HCT116 (cell line): ENCODE measurements around the gene MAFG.
A peak's percentile ranks its signal among the peaks of the same experiment; 100 is the strongest.

Experiments
- CEBPB ChIP-seq: IDR thresholded peaks from 2 replicates; pipeline ENCODE4 v1.6.1; 2012; ENCODE audit warnings: low read depth
- EGR1 ChIP-seq: IDR thresholded peaks from 2 replicates; pipeline ENCODE4 v1.6.1; 2012; ENCODE audit warnings: low read depth
- EZH2 ChIP-seq: fragments of 200-600 bp; sonication (generic); IDR thresholded peaks from 2 replicates; pipeline ENCODE4 v1.6.1; 2017; ENCODE audit warnings: antibody characterized with exemption, mixed run types
- EZH2phosphoT487 ChIP-seq: fragments of 200-600 bp; IDR thresholded peaks from 2 replicates; pipeline ENCODE4 v1.6.1; 2018; ENCODE audit warnings: antibody characterized with exemption, borderline replicate concordance
- FOSL1 ChIP-seq: IDR thresholded peaks from 2 replicates; pipeline ENCODE4 v1.6.1; 2012; ENCODE audit warnings: low read depth
- POLR2A ChIP-seq: IDR thresholded peaks from 2 replicates; pipeline ENCODE4 v1.7.0; 2011; ENCODE audit warnings: borderline replicate concordance; ENCODE audit not compliant: insufficient read depth, insufficient read length; ENCODE audit errors: extremely low read depth
- POLR2AphosphoS5 ChIP-seq: IDR thresholded peaks from 2 replicates; pipeline ENCODE4 v1.6.1; 2011; ENCODE audit warnings: mild to moderate bottlenecking, low read depth, low read length, moderate library complexity
- RAD21 ChIP-seq: IDR thresholded peaks from 2 replicates; pipeline ENCODE4 v1.6.1; 2012; ENCODE audit warnings: low read depth, mild to moderate bottlenecking
- TCF7L2 ChIP-seq: IDR thresholded peaks from 2 replicates; pipeline ENCODE4 v1.7.0; 2011; ENCODE audit warnings: borderline replicate concordance, inconsistent platforms; ENCODE audit not compliant: insufficient read depth, insufficient read length; ENCODE audit errors: extremely low read depth
- TF ChIP-seq, protein P1 (sequence below), 3 experiments: fragments of 200-600 bp in 1 of 3; sonication (generic) in 1 of 3; IDR thresholded peaks in 2 of 3; conservative IDR thresholded peaks in 1 of 3; 2 replicates each; pipeline ENCODE4 v1.5.1; 2012 to 2017; ENCODE audit warnings: low read depth in 2 of 3, low read length in 2 of 3, antibody characterized with exemption in 1 of 3, borderline replicate concordance in 1 of 3, control low read depth in 1 of 3, mild to moderate bottlenecking in 1 of 3, mixed read lengths in 1 of 3, mixed run types in 1 of 3, moderate library complexity in 1 of 3; ENCODE audit not compliant: insufficient read depth in 1 of 3
- TF ChIP-seq, protein P2 (sequence below): IDR thresholded peaks from 2 replicates; pipeline ENCODE4 v1.6.1; 2012
- TF ChIP-seq, protein P3 (sequence below): IDR thresholded peaks from 2 replicates; pipeline ENCODE4 v1.6.1; 2012; ENCODE audit warnings: low read depth
- TF ChIP-seq, protein P4 (sequence below): IDR thresholded peaks from 2 replicates; pipeline ENCODE4 v1.6.1; 2011; ENCODE audit warnings: mild to moderate bottlenecking, low read length, moderate library complexity; ENCODE audit not compliant: insufficient replicate concordance; ENCODE audit errors: extremely low read depth

DNA sequence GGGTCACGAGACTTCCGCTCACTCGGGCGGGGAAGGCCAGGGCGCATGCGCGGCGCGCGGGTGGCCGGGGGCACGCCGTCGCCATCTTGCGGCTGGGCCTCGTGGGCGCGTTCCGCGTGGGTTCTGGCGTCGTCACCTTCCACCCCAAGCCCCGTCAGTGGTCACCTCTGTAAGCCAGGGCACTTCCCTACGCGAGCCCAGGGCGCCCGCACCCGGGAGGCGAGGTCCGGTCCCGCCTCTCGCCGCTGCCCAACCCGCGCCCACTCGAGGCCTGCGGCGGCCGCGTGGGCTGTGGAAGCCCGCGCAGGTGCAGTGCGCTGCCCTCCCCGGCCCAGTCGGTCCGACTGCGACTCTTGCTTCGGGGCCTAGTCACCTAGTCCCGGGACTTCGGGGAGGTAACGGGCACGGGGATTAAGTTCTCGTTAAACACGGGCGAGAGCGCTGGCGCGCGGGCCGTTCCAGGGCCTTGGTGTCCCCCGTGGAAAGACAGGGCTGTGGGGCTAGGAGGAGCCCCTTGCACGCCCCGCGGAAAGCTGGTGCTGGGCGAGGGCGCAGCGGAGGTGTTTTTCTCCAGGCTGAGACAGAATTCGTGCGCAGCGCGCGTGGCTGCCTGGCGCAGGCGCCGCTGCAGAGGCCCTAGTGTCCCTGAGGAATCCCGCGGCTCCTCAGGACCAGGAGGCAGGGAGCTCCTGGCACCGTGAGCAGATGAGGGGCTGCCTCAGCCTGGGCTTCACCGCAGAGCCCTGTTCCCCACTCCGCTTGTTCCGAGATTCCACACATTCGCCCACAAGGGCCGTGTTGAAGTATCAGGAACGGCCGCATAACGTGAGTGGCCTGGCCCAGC is 55.9 kb downstream of the MAFG start:
- TF ChIP-seq, protein P1, sequence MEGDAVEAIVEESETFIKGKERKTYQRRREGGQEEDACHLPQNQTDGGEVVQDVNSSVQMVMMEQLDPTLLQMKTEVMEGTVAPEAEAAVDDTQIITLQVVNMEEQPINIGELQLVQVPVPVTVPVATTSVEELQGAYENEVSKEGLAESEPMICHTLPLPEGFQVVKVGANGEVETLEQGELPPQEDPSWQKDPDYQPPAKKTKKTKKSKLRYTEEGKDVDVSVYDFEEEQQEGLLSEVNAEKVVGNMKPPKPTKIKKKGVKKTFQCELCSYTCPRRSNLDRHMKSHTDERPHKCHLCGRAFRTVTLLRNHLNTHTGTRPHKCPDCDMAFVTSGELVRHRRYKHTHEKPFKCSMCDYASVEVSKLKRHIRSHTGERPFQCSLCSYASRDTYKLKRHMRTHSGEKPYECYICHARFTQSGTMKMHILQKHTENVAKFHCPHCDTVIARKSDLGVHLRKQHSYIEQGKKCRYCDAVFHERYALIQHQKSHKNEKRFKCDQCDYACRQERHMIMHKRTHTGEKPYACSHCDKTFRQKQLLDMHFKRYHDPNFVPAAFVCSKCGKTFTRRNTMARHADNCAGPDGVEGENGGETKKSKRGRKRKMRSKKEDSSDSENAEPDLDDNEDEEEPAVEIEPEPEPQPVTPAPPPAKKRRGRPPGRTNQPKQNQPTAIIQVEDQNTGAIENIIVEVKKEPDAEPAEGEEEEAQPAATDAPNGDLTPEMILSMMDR (IDR thresholded peaks at IDR 0.05 in 2 of 3, conservative IDR thresholded peaks at IDR 0.05 in 1 of 3; ENCODE audit: borderline replicate concordance in 1 of 3, insufficient read depth in 1 of 3, low read depth in 2 of 3, low read length in 2 of 3) = no peak; a peak in 1 of 6 replicates
- TF ChIP-seq FOSL1 (no peak), CEBPB (no peak), POLR2A (no peak), POLR2AphosphoS5 (peak; percentile 61; the same call in 1 of the 2 replicates), EZH2phosphoT487 (no peak), EZH2 (no peak), EGR1 (no peak), RAD21 (no peak), TCF7L2 (no peak)
- TF ChIP-seq, protein P2, sequence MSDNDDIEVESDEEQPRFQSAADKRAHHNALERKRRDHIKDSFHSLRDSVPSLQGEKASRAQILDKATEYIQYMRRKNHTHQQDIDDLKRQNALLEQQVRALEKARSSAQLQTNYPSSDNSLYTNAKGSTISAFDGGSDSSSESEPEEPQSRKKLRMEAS = no peak
- TF ChIP-seq, protein P3, sequence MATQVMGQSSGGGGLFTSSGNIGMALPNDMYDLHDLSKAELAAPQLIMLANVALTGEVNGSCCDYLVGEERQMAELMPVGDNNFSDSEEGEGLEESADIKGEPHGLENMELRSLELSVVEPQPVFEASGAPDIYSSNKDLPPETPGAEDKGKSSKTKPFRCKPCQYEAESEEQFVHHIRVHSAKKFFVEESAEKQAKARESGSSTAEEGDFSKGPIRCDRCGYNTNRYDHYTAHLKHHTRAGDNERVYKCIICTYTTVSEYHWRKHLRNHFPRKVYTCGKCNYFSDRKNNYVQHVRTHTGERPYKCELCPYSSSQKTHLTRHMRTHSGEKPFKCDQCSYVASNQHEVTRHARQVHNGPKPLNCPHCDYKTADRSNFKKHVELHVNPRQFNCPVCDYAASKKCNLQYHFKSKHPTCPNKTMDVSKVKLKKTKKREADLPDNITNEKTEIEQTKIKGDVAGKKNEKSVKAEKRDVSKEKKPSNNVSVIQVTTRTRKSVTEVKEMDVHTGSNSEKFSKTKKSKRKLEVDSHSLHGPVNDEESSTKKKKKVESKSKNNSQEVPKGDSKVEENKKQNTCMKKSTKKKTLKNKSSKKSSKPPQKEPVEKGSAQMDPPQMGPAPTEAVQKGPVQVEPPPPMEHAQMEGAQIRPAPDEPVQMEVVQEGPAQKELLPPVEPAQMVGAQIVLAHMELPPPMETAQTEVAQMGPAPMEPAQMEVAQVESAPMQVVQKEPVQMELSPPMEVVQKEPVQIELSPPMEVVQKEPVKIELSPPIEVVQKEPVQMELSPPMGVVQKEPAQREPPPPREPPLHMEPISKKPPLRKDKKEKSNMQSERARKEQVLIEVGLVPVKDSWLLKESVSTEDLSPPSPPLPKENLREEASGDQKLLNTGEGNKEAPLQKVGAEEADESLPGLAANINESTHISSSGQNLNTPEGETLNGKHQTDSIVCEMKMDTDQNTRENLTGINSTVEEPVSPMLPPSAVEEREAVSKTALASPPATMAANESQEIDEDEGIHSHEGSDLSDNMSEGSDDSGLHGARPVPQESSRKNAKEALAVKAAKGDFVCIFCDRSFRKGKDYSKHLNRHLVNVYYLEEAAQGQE = no peak
- TF ChIP-seq, protein P4, sequence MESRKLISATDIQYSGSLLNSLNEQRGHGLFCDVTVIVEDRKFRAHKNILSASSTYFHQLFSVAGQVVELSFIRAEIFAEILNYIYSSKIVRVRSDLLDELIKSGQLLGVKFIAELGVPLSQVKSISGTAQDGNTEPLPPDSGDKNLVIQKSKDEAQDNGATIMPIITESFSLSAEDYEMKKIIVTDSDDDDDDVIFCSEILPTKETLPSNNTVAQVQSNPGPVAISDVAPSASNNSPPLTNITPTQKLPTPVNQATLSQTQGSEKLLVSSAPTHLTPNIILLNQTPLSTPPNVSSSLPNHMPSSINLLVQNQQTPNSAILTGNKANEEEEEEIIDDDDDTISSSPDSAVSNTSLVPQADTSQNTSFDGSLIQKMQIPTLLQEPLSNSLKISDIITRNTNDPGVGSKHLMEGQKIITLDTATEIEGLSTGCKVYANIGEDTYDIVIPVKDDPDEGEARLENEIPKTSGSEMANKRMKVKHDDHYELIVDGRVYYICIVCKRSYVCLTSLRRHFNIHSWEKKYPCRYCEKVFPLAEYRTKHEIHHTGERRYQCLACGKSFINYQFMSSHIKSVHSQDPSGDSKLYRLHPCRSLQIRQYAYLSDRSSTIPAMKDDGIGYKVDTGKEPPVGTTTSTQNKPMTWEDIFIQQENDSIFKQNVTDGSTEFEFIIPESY = no peak
